ENCODE results near the gene DNM2. TPM values are rescaled to one million over a fixed set of nuclear protein-coding genes. Genes with fewer than 3 reads are reported as not detected.

Gene DNM2
- total RNA-seq, 6 experiments from 2014 or later = 54.0 to 86.9 (median 68.3) TPM

DNA sequence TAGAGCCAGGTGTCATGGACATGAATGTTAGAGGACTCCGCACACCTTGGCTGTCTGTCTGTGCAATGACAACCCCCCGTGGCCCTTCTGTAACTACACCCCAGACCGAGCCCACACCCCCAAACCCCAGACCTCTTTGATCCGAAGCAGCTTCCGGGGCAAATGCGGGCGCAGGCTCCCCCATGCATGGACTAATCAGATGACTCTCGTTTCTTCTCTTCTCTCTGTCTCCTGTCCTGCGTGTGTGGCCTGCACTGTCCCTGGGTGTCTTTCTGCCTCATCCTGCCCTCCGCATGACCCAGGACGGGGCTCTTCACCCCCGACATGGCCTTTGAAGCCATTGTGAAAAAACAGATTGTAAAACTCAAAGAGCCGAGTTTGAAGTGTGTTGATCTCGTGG is 79.2 kb downstream of the DNM2 start:
- 89% methylated on average over 11 of the region's 14 CpGs for WGBS (ENCODE audit: insufficient coverage, low coverage, low lambda C conversion rate, missing lambda C conversion rate)
- Histone ChIP-seq H3K36me3 (peaks cover 4 to 60% (median 29%) of the 10 kb centered on the region in 4 donors), H3K4me3 (no peak overlapping the region), H3K9me3 (no peaks in the 10 kb centered on the region), H3K4me1 (no peaks in the 10 kb centered on the region), H3K27me3 (no peaks in the 10 kb centered on the region), H3K27ac (no peak overlapping the region)
- intact Hi-C loops (cut with DNase I) = no loop called here
- peak in 1 of 4 donors; percentile 11 for ATAC-seq
- TF ChIP-seq, protein P1, sequence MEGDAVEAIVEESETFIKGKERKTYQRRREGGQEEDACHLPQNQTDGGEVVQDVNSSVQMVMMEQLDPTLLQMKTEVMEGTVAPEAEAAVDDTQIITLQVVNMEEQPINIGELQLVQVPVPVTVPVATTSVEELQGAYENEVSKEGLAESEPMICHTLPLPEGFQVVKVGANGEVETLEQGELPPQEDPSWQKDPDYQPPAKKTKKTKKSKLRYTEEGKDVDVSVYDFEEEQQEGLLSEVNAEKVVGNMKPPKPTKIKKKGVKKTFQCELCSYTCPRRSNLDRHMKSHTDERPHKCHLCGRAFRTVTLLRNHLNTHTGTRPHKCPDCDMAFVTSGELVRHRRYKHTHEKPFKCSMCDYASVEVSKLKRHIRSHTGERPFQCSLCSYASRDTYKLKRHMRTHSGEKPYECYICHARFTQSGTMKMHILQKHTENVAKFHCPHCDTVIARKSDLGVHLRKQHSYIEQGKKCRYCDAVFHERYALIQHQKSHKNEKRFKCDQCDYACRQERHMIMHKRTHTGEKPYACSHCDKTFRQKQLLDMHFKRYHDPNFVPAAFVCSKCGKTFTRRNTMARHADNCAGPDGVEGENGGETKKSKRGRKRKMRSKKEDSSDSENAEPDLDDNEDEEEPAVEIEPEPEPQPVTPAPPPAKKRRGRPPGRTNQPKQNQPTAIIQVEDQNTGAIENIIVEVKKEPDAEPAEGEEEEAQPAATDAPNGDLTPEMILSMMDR (IDR thresholded peaks at IDR 0.05) = no peak
- no peak for TF ChIP-seq POLR2A (IDR thresholded peaks at IDR 0.05)
- DNase-seq = no peak

DNA sequence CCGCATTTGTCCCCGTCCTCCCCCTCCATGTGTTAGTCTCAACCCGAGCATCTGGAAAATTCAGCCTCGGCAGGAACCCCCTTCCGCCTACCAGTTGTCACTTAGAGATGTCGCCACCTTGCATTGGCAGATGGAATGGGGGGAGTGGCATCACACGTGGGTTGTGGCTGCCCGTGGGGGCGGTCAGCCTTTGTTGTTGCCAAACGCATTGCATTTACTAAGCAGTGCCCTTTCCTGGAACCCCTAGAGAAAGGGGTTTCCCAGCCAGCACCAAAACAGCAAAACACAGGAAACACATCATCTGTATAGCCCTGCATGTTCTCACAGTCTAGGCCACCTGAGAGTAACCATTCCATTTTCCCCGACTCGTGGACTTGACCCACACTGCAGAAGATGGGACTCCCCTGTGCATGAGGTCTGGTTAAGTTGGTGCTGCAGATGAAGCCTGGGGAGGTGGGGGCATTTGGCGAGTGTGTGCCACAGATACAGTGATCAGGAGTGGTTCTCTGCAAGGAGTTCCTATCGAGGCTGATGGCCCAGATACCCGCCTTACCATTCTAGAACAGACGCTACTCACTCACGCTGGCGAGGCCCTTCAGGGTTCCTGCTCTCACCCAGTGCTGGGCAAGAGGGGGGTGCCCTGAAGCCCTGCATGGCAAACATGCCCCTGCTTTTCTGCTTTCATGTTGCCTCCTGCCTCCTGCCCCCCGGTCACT is 79.8 kb downstream of the DNM2 start:
- no peak for TF ChIP-seq POLR2A (IDR thresholded peaks at IDR 0.05)
- TF ChIP-seq, protein P1 (IDR thresholded peaks at IDR 0.05) = no peak
- H3K4me1 ChIP-seq = no peaks in the 10 kb centered on the region
- 68% methylated on average over 9 of the region's 19 CpGs for WGBS (ENCODE audit: insufficient coverage, low coverage, low lambda C conversion rate, missing lambda C conversion rate)
- no peaks in the 10 kb centered on the region for H3K9me3 ChIP-seq
- no peak overlapping the region for H3K4me3 ChIP-seq
- intact Hi-C loops (cut with DNase I) = no loop called here
- peaks cover 4 to 62% (median 29%) of the 10 kb centered on the region in 4 donors for H3K36me3 ChIP-seq
- no peaks in the 10 kb centered on the region for H3K27me3 ChIP-seq
- DNase-seq (no peak), ATAC-seq (peak; percentile 5 to 54 (median 20))
- H3K27ac ChIP-seq = no peak overlapping the region

- H3K27ac ChIP-seq = no peak overlapping the region
- no peak for DNase-seq
- intact Hi-C loops (cut with DNase I) = no loop called here
- peaks cover 0 to 59% (median 20%) of the 10 kb centered on the region in 4 donors for H3K36me3 ChIP-seq
- no peak for TF ChIP-seq POLR2A (IDR thresholded peaks at IDR 0.05)
- TF ChIP-seq, protein P1 (IDR thresholded peaks at IDR 0.05) = no peak
- peak in 3 of 4 donors; percentile 5 to 36 (median 30) for ATAC-seq
- no peaks in the 10 kb centered on the region for H3K9me3 ChIP-seq
- H3K4me1 ChIP-seq = no peaks in the 10 kb centered on the region
- no peaks in the 10 kb centered on the region for H3K27me3 ChIP-seq
- H3K4me3 ChIP-seq = no peak overlapping the region
- WGBS (ENCODE audit: insufficient coverage, low coverage, low lambda C conversion rate, missing lambda C conversion rate) = 40% methylated on average over 1 of the region's 9 CpGs
Measured at GRCh38 chr19:10800488-10800887, 82.6 kb downstream of the DNM2 start.

DNA sequence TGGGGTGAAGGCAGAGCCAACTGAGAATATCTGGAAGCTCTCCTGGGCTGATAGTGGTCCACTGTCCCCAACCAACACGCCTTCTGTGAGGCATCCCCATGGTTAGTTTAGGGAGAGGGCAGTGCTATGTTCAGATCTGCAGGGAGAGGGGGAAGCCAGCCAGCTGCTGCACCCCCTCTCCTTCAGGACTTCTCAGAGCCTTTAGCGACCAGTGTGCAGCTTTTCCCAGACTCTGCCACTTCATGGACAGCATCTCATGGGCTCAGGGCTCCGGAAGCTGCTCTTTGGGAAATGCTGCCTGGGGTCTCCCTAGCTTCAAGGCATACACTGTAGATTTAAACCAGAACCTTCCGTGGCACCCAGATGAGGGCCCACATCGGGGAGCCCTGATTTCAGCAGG is 84.6 kb downstream of the DNM2 start:
- TF ChIP-seq, protein P1 (IDR thresholded peaks at IDR 0.05) = no peak
- TF ChIP-seq POLR2A (IDR thresholded peaks at IDR 0.05) = no peak
- no peaks in the 10 kb centered on the region for H3K27me3 ChIP-seq
- no peaks in the 10 kb centered on the region for H3K4me1 ChIP-seq
- no peak for ATAC-seq
- no peak overlapping the region for H3K27ac ChIP-seq
- DNase-seq = no peak
- intact Hi-C loops (cut with DNase I) = no loop called here
- H3K36me3 ChIP-seq = peaks cover 0 to 54% (median 20%) of the 10 kb centered on the region in 4 donors
- WGBS (ENCODE audit: insufficient coverage, low coverage, low lambda C conversion rate, missing lambda C conversion rate) = 100% methylated on average over 2 of the region's 5 CpGs
- no peak overlapping the region for H3K4me3 ChIP-seq
- H3K9me3 ChIP-seq = no peaks in the 10 kb centered on the region
